Cerebellar nuclear complex (tissue), 1 donor: ENCODE results near the gene STOM.

Experiments used
- DNase-seq, 2 experiments: peaks; one replicate each; lab custom pipeline; 2025; lab: John Stamatoyannopoulos, UW

The STOM gene

GRCh38 chr9:121348221-121348620 is 21.8 kb downstream of the STOM start:
- DNase-seq = no peak

DNA sequence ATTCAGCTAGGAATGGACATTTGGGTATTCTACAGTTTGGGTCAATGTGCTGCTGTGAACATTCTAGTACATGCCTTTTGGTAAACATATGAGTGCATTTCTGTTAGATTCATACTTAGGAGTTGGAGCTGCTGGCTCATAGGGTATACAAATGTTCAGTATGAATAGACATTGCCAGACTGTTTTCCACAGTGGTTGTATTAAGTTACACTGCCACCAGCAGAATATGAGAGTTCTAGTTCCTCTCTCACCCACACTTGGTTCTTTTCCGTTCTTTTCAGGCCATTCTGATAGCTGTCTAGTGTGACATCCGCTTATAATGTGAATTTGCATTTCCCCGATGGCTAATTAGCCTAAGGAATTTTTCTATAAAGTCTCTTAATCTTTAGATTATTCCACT is 25.0 kb downstream of the STOM start:
- no peak for DNase-seq

- DNase-seq = no peak
These were observed 25.9 kb downstream of the STOM start for GRCh38 chr9:121344184-121344583.

DNA sequence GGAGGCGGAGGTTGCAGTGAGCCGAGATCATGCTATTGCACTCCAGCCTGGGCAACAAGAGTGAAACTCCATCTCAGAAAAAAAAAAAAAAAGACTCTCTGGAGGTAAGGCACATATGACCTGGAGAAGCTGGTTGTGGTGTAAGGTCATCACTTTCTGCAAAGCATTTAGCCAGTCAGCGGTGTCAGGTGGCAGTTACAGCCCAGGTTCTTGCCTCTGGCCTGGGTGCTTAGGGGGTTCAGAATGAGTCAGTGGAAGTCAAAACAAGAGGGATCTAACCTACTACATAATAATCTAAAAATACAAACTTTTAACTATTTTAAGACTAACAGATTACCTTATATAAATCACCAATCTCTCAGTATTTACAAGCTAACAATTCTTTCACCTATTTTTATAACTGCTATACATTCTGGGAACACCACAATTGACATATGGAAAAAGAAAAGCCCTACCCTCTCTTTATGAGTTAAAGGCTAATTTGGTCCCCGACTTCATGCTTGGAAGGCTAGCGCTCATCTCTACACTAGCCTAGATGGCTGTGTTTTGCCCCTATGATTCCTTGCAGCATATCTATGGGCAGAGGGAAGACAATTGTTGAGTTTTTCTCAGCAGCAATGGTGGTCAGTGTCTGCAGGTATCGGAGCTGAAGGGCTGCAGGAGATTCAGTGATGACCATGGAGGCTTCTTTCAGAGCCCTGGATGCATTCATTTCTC is 29.2 kb downstream of the STOM start:
- no peak for DNase-seq

DNA sequence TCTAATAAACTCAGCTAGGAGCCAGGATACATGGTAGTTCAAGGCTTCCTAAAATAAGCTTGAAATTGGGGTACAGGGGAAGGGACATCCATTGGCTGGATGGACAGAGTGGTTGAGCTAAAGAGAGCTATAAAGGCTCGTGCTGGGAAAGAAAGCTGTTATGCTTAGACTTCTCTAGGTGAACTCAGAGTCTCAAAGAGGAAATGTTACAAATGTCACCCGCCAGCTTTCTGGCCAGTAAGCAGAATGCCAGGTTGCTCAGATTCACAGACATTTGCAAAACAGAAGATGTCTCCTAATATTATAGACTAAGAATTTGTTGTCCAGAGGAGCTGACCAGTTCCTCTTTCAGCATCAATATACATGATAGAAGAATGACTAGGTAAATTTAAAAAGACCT is 30.6 kb downstream of the STOM start:
- DNase-seq = no peak

GRCh38 chr9:121336665-121337064 is 33.4 kb downstream of the STOM start:
- DNase-seq = no peak

DNA sequence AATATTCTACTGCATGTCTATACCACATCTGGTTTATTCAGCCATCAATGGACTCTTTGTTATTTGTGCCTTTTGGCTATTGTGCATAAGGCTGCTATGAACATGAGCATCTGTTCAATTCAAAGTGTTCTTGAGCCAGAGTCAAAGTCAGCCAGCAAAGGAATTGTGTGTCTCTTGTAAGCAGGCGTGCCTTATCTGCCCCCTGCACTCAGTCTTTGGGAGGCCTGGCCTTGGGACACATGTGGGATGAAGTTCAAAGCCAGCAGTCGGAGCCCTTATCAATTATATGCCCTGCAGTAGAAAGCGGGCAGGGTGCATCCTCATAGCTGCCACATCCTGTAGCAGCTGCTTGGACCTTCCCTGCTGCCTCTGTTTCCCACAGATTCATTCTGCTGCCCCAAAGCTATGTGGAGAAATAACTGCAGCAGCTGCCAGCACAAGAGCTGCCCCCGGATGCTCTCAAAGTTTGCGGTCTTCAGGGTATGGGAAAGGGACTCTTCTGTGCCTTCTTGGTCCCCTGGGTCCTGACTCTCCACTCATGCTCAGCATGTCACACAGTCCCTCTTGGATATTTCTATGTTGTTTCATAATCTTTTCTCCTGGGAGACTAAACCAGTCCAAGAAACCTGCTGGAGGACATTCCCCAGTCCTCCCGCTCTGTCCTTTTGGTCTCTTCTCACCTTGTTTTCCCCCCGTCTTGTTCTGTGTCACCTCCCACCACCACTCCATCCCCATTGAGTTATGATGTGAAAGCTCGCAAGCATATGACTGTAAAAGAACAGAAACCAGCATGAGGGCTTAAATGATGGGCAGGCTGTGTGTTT is 35.9 kb downstream of the STOM start:
- no peak for DNase-seq

- DNase-seq = no peak
These were observed 37.9 kb downstream of the STOM start for GRCh38 chr9:121331992-121332685.

DNA sequence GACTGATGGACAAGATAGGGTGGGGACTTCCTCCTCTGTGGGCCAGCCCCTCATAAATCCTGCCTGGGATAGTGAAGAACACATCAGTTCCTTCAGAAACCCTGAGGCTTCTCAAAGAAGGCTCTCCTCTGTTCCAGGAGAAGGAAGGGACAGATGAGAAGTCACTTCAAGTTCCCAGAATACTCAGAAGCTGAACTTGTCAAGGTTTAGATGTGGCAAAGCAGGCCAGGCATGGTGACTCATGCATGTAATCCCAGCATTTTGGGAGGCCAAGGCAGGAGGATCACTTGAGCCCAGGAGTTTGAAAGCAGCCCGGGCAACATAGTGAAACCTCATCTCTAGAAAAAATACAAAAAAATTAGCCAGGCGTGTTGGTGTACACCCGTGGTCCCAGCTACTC is 38.5 kb downstream of the STOM start:
- DNase-seq = no peak

- no peak for DNase-seq
These were observed 41.0 kb downstream of the STOM start for GRCh38 chr9:121328876-121329681.

DNA sequence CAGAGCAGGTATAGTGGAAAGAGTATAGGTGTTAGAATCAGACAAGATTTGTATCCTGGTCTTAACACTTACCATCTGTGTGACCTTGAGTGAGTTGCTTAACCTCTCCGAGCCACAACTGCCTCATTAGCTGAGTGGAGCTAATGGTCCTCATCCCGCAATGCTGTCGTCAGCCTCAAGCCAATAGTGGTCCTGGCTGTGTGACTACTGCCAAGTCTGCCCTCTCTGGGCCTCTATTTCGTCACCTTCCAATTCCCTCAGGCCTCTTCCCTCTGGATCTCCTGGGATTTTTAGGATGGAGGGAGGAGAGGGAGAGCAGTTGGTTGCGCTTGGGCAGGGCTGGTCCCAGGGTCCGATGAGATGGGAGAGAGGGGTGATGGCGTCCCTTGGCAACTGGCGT is 41.6 kb downstream of the STOM start:
- DNase-seq = no peak

DNA sequence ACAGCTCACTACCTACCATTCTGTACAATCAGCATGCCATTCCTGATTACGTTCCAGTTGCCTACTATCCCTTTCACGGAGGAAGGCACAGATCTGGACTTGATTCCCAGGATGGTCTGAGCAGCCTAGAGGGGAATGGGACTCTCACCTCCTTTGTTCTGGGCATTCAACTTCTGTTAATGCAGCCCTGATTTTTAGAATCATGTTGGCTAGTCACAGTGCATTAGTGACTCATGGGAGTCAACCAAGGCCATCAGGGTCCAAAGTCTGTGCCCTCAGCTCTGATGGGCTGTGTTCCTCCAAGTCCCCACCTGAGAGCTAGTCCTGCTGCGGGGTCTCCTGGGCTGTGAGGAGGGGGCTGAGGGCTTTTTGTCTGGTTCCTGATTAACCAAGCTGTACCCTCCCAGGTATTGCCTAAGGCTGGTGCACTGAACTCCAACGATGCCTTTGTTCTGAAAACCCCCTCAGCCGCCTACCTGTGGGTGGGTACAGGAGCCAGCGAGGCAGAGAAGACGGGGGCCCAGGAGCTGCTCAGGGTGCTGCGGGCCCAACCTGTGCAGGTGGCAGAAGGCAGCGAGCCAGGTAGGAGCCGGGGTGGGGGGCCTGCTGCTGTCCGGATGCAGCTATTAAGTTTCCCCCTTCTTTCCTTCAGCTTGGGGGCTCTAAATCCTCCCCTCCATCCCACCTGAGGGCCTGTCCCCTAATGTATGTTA is 43.0 kb downstream of the STOM start:
- DNase-seq = no peak

GRCh38 chr9:121326130-121326838 is 43.8 kb downstream of the STOM start:
- DNase-seq = no peak

DNA sequence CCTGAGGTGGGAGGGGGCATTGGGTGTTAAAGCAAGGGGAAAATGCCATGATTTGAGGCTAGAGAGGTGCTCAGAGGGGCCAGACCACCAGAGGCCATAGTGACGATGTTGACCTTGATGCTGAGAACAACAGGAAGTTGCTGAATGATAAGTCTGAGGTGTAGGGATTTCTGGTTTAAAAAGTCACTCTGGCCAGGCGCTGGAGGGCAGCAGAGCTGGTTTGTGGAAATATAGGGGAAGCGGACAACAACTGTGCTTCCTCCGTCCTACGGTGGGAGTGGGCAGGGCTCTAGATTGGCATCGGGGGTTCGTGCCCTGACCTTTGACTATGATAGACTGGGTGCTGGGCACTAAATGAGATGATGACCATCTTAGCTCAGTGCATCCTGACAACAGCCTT is 44.7 kb downstream of the STOM start:
- no peak for DNase-seq

DNA sequence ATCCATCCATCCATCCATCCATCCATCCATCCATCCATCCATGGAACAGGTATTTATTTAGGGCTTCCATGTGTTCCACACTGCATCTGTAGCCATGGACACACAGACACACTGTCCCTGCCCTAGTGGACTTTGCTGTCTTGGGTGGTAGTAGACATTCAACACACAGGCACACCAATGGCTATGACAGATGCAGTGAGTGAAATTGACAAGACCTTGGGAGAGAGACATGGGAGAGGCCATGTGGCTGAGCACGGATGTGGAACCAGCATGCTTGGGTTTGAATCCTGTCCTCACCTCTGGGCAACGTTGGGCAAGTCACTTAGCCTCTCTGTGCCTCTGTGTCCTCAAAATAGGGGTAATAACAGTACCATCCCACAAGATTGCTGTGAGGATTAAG is 45.3 kb downstream of the STOM start:
- no peak for DNase-seq

- no peak for DNase-seq
These were observed 45.7 kb downstream of the STOM start for GRCh38 chr9:121324316-121324715.

DNA sequence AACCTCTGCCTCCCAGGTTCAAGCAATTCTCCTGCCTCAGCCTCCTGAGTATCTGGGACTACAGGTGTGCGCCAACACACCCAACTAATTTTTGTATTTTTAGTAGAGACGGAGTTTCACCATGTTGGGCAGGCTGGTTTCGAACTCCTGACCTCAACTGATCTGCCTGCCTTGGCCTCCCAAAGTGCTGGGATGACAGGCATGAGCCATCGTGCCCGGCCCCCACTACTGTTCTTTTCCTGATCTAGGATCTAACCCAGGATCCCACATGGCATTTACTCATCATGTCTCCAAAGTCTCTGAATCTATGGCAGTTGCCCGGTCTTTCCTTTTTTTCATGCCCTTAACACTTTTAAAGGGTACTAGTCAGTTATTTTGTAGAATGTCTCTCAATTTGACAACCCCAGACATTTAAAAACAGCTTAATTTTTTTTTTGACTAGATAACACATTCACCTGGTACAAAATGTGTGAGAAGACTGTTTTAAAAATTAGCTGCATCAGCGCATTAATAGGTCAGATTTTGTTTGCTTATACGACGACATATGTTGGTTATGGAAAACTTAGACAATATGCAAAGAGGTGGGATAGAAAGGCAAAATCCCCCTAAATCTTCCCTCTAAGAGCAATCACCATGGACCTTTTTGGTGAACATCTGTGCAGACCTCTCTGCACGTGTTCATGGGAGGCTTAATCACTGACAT is 46.5 kb downstream of the STOM start:
- no peak for DNase-seq

DNA sequence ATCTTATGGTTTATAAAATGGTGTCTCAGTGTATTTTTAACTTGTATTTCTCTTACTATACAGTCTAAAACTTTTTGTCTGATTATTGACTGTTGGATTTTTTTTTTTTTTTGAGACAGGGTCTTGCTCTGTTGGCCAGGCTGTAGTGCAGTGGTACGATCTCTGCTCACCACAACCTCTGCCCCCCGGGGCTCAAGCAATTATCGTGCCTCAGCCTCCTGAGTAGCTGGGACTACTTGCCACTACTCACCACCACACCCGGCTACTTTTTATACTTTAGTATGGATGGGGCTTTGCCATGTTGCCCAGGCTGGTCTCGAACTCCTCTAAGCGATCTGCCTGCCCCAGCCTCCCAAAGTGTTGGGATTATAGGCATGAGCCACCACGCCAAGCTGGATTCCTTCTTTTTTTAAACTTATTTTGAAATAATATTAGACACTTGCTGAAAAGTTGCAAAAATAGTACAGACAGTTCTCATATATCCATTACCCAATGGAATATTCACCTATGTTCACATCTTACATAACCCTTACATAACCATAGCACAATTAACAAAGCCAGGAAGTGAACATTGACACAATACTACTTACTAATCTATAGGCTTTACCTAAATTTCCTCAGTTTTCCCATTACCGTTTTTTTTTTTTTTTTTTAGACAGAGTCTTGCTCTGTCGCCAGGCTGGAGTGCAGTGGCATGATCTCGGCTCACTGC is 47.2 kb downstream of the STOM start:
- DNase-seq = no peak

DNA sequence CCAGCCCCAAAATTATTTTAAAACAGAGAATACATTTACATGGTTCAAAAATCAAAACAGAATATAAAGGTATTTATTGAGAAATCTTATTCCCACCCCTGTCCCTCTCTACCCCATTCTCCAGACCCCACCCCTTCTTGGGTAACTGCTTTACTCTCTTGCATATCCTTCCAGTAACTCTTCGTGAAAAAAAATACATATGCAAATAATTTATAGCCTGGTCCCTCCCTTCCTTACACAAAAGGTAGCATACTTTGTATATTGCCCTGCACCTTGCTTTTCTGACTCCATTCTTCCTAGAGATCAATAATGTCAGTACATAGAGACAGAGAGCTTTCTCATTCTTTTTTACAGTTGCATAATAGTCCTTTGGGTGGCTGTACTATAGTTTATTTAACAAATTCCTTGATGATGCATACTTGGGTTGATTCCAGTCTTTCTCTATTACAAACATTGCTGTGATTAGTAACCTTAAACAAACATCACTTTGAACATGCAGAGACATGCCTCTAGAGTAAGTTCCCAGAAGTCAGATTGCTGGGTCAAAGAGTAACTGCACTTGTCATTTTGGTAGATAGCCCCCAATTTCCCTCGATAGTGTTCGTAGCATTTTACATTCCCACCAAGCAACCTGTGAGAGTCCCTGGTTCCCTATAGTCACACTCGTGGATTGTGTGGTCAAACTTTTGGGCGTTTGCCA is 47.9 kb downstream of the STOM start:
- DNase-seq = no peak
